GM12875 (cell line): ENCODE data around the gene PDE4D.

Source experiments
- H3K4me3 ChIP-seq: one replicate; pipeline ENCODE4 v1.5.1; 2011; ENCODE audit warnings: low read depth, low read length, control low read depth
- CTCF ChIP-seq: IDR thresholded peaks from 2 replicates; pipeline ENCODE4 v1.5.1; 2011; ENCODE audit warnings: low read depth, mild to moderate bottlenecking, control low read depth, inconsistent platforms, low read length, moderate library complexity, borderline replicate concordance; ENCODE audit not compliant: insufficient read depth

Gene PDE4D

GRCh38 chr5:59086024-59086423, 807.5 kb downstream of the PDE4D start:
- TF ChIP-seq CTCF, result no peak

GRCh38 chr5:59081693-59082092, 811.8 kb downstream of the PDE4D start:
- H3K4me3 ChIP-seq, result no peak overlapping the region
- TF ChIP-seq CTCF, result no peak

More at GRCh38 chr5:59086024-59086423, 807.5 kb downstream of the PDE4D start:
- no peak overlapping the region for H3K4me3 ChIP-seq

- no peak for TF ChIP-seq CTCF
- no peak overlapping the region for H3K4me3 ChIP-seq
These were observed 813.6 kb downstream of the PDE4D start for GRCh38 chr5:59079622-59080620.

- TF ChIP-seq CTCF, result no peak
- H3K4me3 ChIP-seq, result no peak overlapping the region
These were observed 821.6 kb downstream of the PDE4D start for GRCh38 chr5:59071755-59072549.

- no peak for TF ChIP-seq CTCF
- no peak overlapping the region for H3K4me3 ChIP-seq
These were observed 824.0 kb downstream of the PDE4D start for GRCh38 chr5:59069438-59070079.

GRCh38 chr5:59067956-59068656, 825.4 kb downstream of the PDE4D start:
- no peak overlapping the region for H3K4me3 ChIP-seq
- no peak for TF ChIP-seq CTCF
